Activated CD8-positive, alpha-beta T cell treated with anti-CD3 and anti-CD28 coated beads, Interleukin-2, amount 10 ng/mL, durations not matched to agents 7 days and 5 days (primary cell): ENCODE results near the gene CYB5D1. TPM values are rescaled to one million over a fixed set of nuclear protein-coding genes. Genes with fewer than 3 reads are reported as not detected.

Experiments
- ATAC-seq: fragments of 150-1000 bp; cut with Tn5 transposase; one replicate; pipeline ENCODE4 v1.10.0; 2021; ENCODE audit warnings: moderate library complexity
- CTCF ChIA-PET: fragments of 350-600 bp; sonication (Branson Sonifier 250); formaldehyde crosslinking; loops from one replicate; lab custom pipeline; 2021; ENCODE audit warnings: antibody characterized with exemption; lab: Charles Lee
- POLR2A ChIA-PET: fragments of 350-600 bp; sonication (Branson Sonifier 250); formaldehyde crosslinking; loops from one replicate; lab custom pipeline; 2021; ENCODE audit warnings: antibody characterized with exemption; lab: Charles Lee
- DNase-seq: peaks from one replicate; pipeline ENCODE4 v3.0.0-alpha.2; 2020
- H3K27ac Mint-ChIP-seq: one replicate; pipeline ENCODE4 v1.8.0; 2021; ENCODE audit warnings: mild to moderate bottlenecking, mixed read lengths
- H3K27me3 Mint-ChIP-seq: one replicate; pipeline ENCODE4 v1.8.0; 2021; ENCODE audit warnings: low read depth, mixed read lengths
- H3K36me3 Mint-ChIP-seq: one replicate; pipeline ENCODE4 v1.8.0; 2021; ENCODE audit warnings: low read depth, mixed read lengths
- H3K4me1 Mint-ChIP-seq: one replicate; pipeline ENCODE4 v1.8.0; 2021; ENCODE audit warnings: low read depth, mixed read lengths
- H3K4me3 Mint-ChIP-seq: one replicate; pipeline ENCODE4 v1.8.0; 2021; ENCODE audit warnings: mild to moderate bottlenecking, mixed read lengths
- H3K9me3 Mint-ChIP-seq: one replicate; pipeline ENCODE4 v1.8.0; 2022; ENCODE audit warnings: mixed read lengths; ENCODE audit not compliant: insufficient read depth
- total RNA-seq, 2 experiments: library from RNA; stranded (reverse); gene quantifications; one replicate each; pipeline ENCODE4 v1.2.3, GENCODE V29; 2021

The CYB5D1 gene
- total RNA-seq, 2 experiments from 2014 or later, result 9.8 to 11.2 TPM

DNA sequence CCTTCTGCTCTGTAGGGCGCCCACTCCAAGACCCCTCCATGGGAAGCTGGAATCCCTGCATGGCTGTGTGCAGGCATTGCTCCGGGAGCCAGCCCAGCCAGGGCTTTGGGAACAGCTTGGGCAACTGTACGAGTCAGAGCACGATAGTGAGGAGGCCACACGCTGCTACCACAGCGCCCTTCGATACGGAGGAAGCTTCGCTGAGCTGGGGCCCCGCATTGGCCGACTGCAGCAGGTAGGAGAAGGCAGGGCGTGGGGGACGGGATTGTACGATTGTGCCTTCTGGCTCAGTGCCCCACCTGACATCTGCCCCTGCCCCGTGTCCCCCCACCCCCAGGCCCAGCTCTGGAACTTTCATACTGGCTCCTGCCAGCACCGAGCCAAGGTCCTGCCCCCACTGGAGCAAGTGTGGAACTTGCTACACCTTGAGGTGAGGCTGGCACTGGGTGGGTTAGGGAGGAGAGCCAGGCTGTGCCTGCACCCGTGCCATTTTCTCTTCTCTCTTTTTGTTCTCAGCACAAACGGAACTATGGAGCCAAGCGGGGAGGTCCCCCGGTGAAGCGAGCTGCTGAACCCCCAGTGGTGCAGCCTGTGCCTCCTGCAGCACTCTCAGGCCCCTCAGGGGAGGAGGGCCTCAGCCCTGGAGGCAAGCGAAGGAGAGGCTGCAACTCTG, 11.6 kb upstream of the CYB5D1 start:
- POLR2A ChIA-PET, result interaction anchor here (0.5 to 2.4 kb wide), 2 partner anchors 10 to 11 kb away, joined by 3 to 11 read pairs; partner anchors contain the start of gene NAA38
- no peaks in the 10 kb centered on the region for H3K9me3 Mint-ChIP-seq

DNA sequence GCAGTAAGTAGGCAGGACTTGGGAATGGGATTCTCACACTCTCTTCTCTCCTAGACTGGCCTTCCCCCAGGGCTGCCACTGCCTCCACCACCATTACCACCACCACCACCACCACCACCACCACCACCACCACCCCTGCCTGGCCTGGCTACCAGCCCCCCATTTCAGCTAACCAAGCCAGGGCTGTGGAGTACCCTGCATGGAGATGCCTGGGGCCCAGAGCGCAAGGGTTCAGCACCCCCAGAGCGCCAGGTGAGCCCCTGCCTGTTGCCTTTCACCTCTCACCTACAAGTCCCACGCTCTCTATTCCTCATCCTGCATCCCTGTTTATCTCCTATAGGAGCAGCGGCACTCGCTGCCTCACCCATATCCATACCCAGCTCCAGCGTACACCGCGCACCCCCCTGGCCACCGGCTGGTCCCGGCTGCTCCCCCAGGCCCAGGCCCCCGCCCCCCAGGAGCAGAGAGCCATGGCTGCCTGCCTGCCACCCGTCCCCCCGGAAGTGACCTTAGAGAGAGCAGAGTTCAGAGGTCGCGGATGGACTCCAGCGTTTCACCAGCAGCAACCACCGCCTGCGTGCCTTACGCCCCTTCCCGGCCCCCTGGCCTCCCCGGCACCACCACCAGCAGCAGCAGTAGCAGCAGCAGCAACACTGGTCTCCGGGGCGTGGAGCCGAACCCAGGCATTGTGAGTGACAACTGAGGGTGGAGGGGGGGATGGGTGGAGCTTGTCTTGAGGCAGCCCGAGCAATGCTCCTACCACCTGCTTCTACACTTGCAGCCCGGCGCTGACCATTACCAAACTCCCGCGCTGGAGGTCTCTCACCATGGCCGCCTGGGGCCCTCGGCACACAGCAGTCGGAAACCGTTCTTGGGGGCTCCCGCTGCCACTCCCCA, 10.8 kb upstream of the CYB5D1 start:
- CTCF ChIA-PET, result interaction anchor here (5.3 kb wide), 1 partner anchor 13 kb away, joined by 50 read pairs; the partner anchor contains the start of gene KDM6B
- Mint-ChIP-seq H3K4me3 (no peak overlapping the region), H3K4me1 (peaks cover 38% of the 10 kb centered on the region), H3K36me3 (peaks cover 6% of the 10 kb centered on the region), H3K27me3 (no peaks in the 10 kb centered on the region), H3K9me3 (no peaks in the 10 kb centered on the region), H3K27ac (no peak overlapping the region)
- DNase-seq (no peak), ATAC-seq (no peak)
- POLR2A ChIA-PET, result interaction anchor here (0.8 kb wide), 1 partner anchor 10 kb away, joined by 5 read pairs; no protein-coding TSS in a partner anchor

More for the DNA sequence above, 11.6 kb upstream of the CYB5D1 start:
- DNase-seq (no peak), ATAC-seq (no peak)
- Mint-ChIP-seq H3K4me1 (peaks cover 33% of the 10 kb centered on the region), H3K27ac (peak overlapping the region; percentile 39), H3K27me3 (no peaks in the 10 kb centered on the region), H3K36me3 (peaks cover 5% of the 10 kb centered on the region), H3K4me3 (no peak overlapping the region)
- CTCF ChIA-PET, result interaction anchor here (1.6 to 5.3 kb wide), 3 partner anchors 12 to 21 kb away, joined by 7 to 50 read pairs (median 14); partner anchors contain the start of gene KDM6B

DNA sequence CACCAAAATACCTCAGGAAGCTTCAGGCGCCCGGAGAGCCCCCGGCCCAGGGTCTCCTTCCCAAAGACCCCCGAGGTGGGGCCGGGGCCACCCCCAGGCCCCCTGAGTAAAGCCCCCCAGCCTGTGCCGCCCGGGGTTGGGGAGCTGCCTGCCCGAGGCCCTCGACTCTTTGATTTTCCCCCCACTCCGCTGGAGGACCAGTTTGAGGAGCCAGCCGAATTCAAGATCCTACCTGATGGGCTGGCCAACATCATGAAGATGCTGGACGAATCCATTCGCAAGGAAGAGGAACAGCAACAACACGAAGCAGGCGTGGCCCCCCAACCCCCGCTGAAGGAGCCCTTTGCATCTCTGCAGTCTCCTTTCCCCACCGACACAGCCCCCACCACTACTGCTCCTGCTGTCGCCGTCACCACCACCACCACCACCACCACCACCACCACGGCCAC, 9.6 kb upstream of the CYB5D1 start:
- H3K4me3 Mint-ChIP-seq, result no peak overlapping the region
- H3K36me3 Mint-ChIP-seq, result peaks cover 6% of the 10 kb centered on the region

DNA sequence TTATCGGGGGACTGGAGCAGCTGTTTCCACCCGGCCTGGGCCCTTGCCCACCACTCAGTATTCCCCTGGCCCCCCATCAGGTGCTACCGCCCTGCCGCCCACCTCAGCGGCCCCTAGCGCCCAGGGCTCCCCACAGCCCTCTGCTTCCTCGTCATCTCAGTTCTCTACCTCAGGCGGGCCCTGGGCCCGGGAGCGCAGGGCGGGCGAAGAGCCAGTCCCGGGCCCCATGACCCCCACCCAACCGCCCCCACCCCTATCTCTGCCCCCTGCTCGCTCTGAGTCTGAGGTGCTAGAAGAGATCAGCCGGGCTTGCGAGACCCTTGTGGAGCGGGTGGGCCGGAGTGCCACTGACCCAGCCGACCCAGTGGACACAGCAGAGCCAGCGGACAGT, 9.1 kb upstream of the CYB5D1 start:
- Mint-ChIP-seq H3K9me3 (no peaks in the 10 kb centered on the region), H3K27ac (no peak overlapping the region), H3K36me3 (peaks cover 6% of the 10 kb centered on the region), H3K4me3 (no peak overlapping the region), H3K27me3 (no peaks in the 10 kb centered on the region), H3K4me1 (peaks cover 32% of the 10 kb centered on the region)
- ATAC-seq, result no peak
- ChIA-PET POLR2A (no interaction called here), CTCF (interaction anchor here (1.0 to 1.1 kb wide), 2 partner anchors 8 to 11 kb away, joined by 3 read pairs; no protein-coding TSS in a partner anchor)
- DNase-seq, result no peak

More for the DNA sequence above, 9.6 kb upstream of the CYB5D1 start:
- ATAC-seq (no peak), DNase-seq (no peak)
- H3K9me3 Mint-ChIP-seq, result no peaks in the 10 kb centered on the region
- H3K27me3 Mint-ChIP-seq, result no peaks in the 10 kb centered on the region
- no peak overlapping the region for H3K27ac Mint-ChIP-seq
- peaks cover 32% of the 10 kb centered on the region for H3K4me1 Mint-ChIP-seq
- ChIA-PET POLR2A (interaction anchor here (0.8 kb wide), 1 partner anchor 11 kb away, joined by 5 read pairs; no protein-coding TSS in a partner anchor), CTCF (no interaction called here)

DNA sequence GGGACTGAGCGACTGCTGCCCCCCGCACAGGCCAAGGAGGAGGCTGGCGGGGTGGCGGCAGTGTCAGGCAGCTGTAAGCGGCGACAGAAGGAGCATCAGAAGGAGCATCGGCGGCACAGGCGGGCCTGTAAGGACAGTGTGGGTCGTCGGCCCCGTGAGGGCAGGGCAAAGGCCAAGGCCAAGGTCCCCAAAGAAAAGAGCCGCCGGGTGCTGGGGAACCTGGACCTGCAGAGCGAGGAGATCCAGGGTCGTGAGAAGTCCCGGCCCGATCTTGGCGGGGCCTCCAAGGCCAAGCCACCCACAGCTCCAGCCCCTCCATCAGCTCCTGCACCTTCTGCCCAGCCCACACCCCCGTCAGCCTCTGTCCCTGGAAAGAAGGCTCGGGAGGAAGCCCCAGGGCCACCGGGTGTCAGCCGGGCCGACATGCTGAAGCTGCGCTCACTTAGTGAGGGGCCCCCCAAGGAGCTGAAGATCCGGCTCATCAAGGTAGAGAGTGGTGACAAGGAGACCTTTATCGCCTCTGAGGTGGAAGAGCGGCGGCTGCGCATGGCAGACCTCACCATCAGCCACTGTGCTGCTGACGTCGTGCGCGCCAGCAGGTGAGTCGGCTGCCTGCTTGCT, 8.6 kb upstream of the CYB5D1 start:
- no peaks in the 10 kb centered on the region for H3K27me3 Mint-ChIP-seq
- no peak for DNase-seq
- ChIA-PET CTCF (interaction anchor here (1.0 to 3.1 kb wide), 4 partner anchors 9 to 26 kb away, joined by 3 to 28 read pairs (median 7); partner anchors contain the start of gene KDM6B), POLR2A (no interaction called here)
- peaks cover 6% of the 10 kb centered on the region for H3K36me3 Mint-ChIP-seq
- no peak overlapping the region for H3K27ac Mint-ChIP-seq
- peaks cover 32% of the 10 kb centered on the region for H3K4me1 Mint-ChIP-seq
- no peaks in the 10 kb centered on the region for H3K9me3 Mint-ChIP-seq
- no peak overlapping the region for H3K4me3 Mint-ChIP-seq
- no peak for ATAC-seq

DNA sequence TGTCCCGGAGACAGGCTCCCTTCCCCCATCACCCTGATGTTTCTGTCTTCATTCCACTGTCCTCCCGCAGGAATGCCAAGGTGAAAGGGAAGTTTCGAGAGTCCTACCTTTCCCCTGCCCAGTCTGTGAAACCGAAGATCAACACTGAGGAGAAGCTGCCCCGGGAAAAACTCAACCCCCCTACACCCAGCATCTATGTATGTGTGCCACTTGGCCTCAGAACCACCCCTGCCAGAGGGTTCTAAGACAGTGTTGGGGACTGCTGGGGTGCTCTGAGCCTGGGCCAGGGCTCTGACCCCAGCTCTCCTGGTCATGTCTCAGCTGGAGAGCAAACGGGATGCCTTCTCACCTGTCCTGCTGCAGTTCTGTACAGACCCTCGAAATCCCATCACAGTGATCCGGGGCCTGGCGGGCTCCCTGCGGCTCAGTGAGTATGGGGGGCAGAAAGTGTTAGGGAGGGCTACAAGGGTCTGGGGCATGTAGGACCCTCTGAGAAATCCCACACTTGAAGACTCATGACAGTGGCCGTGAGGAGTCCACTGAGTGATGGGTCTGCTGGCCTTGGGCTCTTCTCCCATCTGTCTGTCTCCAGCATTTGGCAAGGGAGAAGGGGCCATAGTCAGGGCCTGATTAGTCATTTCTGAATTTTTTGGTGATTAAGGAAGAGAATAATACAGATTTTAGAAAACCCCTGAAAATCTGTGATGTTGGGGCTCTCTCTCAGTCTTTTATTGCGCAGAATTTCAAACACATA, 7.9 kb upstream of the CYB5D1 start:
- H3K4me3 Mint-ChIP-seq, result no peak overlapping the region

DNA sequence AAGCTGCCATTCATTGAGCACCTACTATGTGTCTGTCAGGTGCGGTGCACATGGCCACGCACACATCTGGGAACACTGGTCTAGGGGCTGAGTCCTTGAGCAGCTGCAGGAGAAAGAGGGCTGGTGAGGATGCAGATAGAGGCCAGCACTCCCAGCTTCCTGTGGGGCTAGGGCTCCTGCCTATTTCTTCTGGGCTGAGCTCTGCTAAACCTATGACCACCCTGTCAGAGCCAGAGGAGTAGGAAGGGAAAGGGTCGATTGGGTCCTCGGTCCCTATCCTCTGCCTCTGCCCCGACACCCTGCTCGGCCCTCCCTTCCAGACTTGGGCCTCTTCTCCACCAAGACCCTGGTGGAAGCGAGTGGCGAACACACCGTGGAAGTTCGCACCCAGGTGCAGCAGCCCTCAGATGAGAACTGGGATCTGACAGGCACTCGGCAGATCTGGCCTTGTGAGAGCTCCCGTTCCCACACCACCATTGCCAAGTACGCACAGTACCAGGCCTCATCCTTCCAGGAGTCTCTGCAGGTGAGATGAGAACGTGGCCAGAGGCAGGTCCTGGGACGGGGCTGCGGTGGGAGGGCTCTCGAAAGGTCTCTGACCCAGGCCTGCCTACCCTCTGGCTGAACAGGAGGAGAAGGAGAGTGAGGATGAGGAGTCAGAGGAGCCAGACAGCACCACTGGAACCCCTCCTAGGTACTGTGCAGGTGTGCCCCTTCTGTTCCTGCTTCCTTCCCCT, 6.9 kb upstream of the CYB5D1 start:
- ChIA-PET CTCF (interaction anchor here (0.6 to 3.1 kb wide), 16 partner anchors 9 to 268 kb away, joined by 3 to 28 read pairs (median 4); partner anchors contain the start of gene KDM6B), POLR2A (interaction anchor here (0.6 to 1.0 kb wide), 2 partner anchors 14 to 16 kb away, joined by 3 to 4 read pairs; no protein-coding TSS in a partner anchor)
- Mint-ChIP-seq H3K36me3 (peaks cover 9% of the 10 kb centered on the region), H3K4me1 (peaks cover 28% of the 10 kb centered on the region), H3K27me3 (no peaks in the 10 kb centered on the region), H3K4me3 (peak overlapping the region; percentile 82), H3K27ac (peak overlapping the region; percentile 67), H3K9me3 (no peaks in the 10 kb centered on the region)
- ATAC-seq (no peak), DNase-seq (no peak)

More for the DNA sequence above, 7.9 kb upstream of the CYB5D1 start:
- ChIA-PET POLR2A (interaction anchor here (1.0 kb wide), 1 partner anchor 13 kb away, joined by 4 read pairs; no protein-coding TSS in a partner anchor), CTCF (interaction anchor here (0.8 to 3.1 kb wide), 7 partner anchors 9 to 141 kb away, joined by 3 to 28 read pairs (median 5); partner anchors contain the start of gene KDM6B)
- Mint-ChIP-seq H3K9me3 (no peaks in the 10 kb centered on the region), H3K27me3 (no peaks in the 10 kb centered on the region), H3K27ac (no peak overlapping the region), H3K4me1 (peaks cover 32% of the 10 kb centered on the region), H3K36me3 (peaks cover 6% of the 10 kb centered on the region)
- DNase-seq (no peak), ATAC-seq (no peak)

DNA sequence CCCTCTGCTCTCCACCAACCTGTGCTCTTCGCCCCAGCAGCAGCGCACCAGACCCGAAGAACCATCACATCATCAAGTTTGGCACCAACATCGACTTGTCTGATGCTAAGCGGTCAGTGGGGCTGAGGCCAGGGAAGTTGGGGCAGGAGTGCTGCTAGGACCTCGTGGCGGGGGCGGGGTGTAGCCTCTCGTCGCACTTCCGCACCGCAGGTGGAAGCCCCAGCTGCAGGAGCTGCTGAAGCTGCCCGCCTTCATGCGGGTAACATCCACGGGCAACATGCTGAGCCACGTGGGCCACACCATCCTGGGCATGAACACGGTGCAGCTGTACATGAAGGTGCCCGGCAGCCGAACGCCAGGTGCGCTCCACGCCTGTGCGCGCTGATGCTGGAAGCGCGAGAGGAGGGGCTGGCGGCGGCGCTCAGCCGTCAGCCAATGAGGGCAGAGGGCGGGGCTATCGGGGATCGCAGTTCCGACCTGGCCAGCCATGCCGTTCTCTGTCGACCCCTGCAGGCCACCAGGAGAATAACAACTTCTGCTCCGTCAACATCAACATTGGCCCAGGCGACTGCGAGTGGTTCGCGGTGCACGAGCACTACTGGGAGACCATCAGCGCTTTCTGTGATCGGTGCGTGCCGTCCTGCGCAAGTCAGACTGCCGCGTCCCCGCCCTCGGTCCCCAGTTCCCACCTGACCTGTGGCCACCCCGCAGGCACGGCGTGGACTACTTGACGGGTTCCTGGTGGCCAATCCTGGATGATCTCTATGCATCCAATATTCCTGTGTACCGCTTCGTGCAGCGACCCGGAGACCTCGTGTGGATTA, 6.2 kb upstream of the CYB5D1 start:
- Mint-ChIP-seq H3K9me3 (no peaks in the 10 kb centered on the region), H3K36me3 (peaks cover 10% of the 10 kb centered on the region), H3K27me3 (no peaks in the 10 kb centered on the region), H3K4me3 (peak overlapping the region; percentile 82), H3K27ac (peak overlapping the region; percentile 67), H3K4me1 (peaks cover 28% of the 10 kb centered on the region)
- ATAC-seq, result peak; percentile 92
- ChIA-PET CTCF (interaction anchor here (0.6 to 3.1 kb wide), 15 partner anchors 10 to 267 kb away, joined by 3 to 28 read pairs (median 4); partner anchors contain the start of gene KDM6B), POLR2A (interaction anchor here (0.6 kb wide), 1 partner anchor 17 kb away, joined by 3 read pairs; no protein-coding TSS in a partner anchor)
- DNase-seq, result peak; percentile 96

DNA sequence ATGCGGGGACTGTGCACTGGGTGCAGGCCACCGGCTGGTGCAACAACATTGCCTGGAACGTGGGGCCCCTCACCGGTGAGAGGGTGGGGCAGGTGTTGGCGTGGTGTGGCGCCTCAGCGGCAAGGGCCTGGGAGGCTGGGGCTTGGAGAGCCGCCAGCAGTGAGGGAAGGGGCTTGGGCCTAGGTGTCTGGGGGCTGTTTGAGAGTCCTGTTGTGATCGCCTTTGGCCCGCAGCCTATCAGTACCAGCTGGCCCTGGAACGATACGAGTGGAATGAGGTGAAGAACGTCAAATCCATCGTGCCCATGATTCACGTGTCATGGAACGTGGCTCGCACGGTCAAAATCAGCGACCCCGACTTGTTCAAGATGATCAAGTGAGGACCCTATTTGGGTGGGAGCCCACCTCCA, 5.5 kb upstream of the CYB5D1 start:
- ATAC-seq (no peak), DNase-seq (no peak)
- Mint-ChIP-seq H3K27me3 (no peaks in the 10 kb centered on the region), H3K9me3 (no peaks in the 10 kb centered on the region), H3K4me3 (no peak overlapping the region), H3K36me3 (peaks cover 10% of the 10 kb centered on the region), H3K4me1 (peaks cover 24% of the 10 kb centered on the region), H3K27ac (peak overlapping the region; percentile 47)
- ChIA-PET POLR2A (no interaction called here), CTCF (interaction anchor here (1.1 to 3.1 kb wide), 5 partner anchors 10 to 29 kb away, joined by 3 to 28 read pairs (median 11); partner anchors contain the start of gene KDM6B)
